SK-N-MC (cell line): Measurements from ENCODE around the gene LVRN.

Experiments used
- EZH2 ChIP-seq: fragments of 200-600 bp; sonication (generic); IDR thresholded peaks from one replicate; pipeline ENCODE4 v1.6.1; 2017; ENCODE audit warnings: antibody characterized with exemption
- FOXP2 ChIP-seq: optimal IDR thresholded peaks from 2 replicates; pipeline ENCODE3; 2011; ENCODE audit warnings: mild to moderate bottlenecking, moderate library complexity; ENCODE audit not compliant: insufficient read depth; ENCODE audit errors: extremely low read length, control extremely low read depth
- POLR2AphosphoS5 ChIP-seq: IDR thresholded peaks from 2 replicates; pipeline ENCODE4 v1.6.1; 2012; ENCODE audit warnings: mild to moderate bottlenecking, low read depth, low read length, borderline replicate concordance

DNA sequence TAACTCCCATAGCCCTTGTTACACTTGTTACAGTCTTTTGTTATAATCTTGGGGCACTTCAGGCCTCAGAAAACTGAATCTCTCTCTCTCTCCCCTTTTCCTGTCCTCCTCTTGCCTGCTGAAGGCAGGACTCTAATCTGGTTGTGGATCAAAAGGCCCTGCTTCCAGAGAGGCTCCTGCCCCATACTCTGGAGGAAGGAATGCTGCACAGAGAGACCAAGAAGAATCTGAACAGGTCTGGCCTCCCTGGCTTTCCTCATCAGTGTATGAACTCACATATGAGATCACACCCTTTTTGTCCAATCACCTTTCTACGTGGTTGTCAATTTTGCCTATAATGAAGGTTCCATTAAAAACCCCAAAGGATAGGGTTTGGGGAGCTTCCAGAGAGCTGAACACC lies 26.2 kb upstream of the LVRN start:
- TF ChIP-seq EZH2 (no peak), POLR2AphosphoS5 (no peak), FOXP2 (no peak)
